T1000 (cell line): Measurements from ENCODE around the gene ATPAF1.
"Not testable (repeated sequence)": the region's sequence is repeated elsewhere in the genome, so short reads cannot be mapped to it uniquely, and the experiment has no call there.

ENCODE experiments used
- DNase-seq: peaks from one replicate; lab custom pipeline; 2025; ENCODE audit warnings: mixed read lengths; lab: John Stamatoyannopoulos, UW

The ATPAF1 gene

DNA sequence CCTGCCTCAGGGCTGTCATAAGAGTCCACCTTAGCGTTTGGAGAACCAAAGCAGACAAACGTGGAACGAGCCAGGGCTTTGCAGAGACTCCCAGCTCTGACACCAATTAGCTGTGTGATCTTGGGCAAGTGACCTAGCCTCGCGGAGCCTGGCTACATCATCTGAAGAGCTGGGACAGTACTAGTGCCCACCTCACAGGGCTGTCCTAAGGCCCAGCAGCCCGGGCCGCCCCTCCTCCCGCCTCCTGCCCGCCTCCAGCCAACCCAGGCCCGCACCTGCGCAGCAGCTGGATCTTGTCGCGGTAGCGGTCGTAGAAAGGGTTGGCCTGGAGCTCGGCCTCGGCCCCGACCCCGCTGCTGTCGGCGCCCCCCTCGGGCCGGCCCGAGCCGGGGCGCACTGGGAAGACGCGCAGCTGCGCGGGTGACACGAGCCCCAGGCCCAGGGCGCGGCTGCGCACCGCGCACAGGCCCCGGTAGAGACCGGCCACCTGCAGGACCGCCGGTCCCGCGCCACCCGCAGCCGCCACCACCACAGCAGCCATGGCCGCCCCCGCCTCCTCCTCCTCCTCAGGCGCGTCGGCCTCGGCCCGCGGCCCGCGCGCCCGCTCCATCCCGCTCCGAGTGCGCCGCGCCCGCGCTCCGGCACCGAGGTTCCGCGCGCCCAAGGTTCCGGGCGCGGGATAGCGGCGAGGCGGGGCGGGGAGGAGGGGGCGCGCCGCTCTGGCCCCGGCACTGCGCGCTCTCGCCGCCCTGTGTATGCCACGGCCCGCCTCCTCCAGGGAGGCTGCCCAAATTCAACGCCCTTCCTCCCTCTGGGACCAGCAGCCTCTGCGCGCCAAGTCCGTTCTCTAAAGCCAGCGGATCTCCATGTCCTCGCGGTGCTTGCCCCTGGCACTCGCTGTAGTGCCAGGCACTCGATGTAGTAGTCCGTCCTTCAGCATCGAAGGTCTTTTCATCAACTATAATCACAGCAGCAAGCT, at the start of gene ATPAF1:
Gene ATPAF1, minus strand, starts transcription at position 583 of the 979 bp plus-strand sequence. Its CDS starts 42 bp downstream, at position 541.
- DNase-seq = peak; percentile 33

GRCh38 chr1:46717654-46718053, 49.5 kb upstream of the ATPAF1 start:
- no peak for DNase-seq

- no peak for DNase-seq
These were observed 46.8 kb upstream of the ATPAF1 start for GRCh38 chr1:46714976-46715375.

DNA sequence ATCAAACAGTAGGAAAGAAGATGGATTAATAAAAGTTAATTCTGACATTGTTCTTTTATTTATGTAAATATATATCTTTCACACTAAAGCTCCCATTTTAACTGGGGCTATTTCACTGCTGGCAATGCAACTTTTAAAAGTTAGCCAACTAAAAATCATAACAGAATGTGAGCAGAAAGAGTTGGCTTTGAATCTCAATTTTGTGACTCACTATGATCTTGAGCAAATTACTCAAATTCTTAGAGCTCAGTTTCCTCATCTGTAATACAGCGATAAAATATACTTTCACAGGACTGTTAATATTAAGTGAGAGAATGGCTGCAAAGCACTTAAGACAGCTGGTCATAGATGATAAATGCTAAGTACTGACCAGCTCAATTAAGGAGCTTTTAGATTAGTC, 40.0 kb upstream of the ATPAF1 start:
- DNase-seq = no peak

- DNase-seq = no peak
These were observed 37.2 kb upstream of the ATPAF1 start for GRCh38 chr1:46705408-46705807.

- DNase-seq = no peak
These were observed 35.9 kb upstream of the ATPAF1 start for GRCh38 chr1:46703927-46704641.

GRCh38 chr1:46699666-46700065, 31.5 kb upstream of the ATPAF1 start:
- DNase-seq = no peak

DNA sequence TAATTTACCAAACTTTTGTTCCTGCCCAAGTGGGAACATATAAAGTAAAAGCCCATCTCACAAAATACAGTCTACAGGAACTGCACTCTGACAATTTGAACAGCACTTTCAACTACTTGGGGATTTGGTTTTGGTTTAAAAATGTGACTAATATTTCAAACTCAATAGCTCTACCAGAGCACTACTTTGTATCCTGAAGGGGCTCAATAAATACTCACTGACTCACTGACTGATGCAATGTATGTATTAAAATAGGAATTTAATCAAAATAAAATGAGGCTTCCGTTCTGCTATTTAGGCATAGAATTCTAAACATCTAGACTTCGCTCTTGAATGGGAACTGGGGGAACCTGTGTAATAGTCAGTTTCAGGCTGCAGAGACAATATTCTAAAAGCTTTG, 28.9 kb upstream of the ATPAF1 start:
- DNase-seq = no peak

DNA sequence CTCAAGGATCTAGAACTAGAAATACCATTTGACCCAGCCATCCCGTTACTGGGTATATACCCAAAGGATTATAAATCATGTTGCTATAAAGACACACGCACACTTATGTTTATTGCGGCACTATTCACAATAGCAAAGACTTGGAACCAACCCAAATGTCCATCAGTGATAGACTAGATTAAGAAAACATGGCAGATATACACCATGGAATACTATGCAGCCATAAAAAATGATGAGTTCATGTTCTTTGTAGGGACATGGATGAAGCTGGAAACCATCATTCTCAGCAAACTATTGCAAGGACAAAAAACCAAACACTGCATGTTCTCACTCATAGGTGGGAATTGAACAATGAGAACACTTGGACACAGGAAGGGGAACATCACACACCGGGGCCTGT, 26.5 kb upstream of the ATPAF1 start:
- not testable (repeated sequence) for DNase-seq

DNA sequence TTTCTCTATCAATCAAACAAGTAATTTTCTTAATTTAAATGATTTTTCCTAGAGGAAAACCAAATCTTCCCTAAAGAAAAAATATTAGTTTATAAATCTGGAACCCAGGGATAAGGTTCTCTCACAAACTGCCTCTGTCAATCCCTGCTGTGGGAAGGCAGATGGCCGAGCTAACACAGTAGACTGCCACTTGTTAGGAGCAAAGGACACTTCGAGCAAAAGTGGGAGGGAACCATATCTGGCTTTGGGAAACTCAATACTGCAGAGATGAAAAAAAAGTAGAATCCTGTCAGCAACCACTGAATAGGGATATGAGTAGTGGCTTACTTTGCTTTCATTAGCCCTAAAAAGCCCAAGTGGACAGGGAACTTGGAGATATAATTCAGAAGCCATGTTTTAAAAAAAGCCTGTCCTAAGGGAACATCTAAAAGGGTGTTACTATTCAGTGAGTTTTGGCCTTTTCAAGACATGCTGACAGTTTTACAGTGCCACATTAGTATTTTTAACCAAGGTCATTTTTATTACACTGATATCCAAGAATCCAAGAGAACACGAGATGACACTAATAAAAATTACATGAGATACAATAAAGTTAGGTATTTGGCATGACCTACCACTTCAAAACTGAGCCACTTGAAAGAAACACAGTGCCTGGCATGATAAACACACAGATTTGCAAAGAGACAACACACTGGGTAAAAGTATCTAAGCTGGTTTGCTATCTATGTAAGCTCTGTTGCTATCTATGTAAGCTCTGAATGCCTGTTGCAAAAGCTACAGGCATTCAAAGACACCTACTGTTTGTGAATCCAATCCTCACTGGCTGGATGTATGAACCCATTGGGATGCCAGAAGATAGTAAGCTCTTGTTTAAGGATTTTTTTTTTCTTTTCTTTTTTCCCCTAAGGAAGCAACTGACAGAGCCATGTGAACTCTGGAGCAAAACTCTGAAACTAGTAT, 24.9 kb upstream of the ATPAF1 start:
- no peak for DNase-seq

DNA sequence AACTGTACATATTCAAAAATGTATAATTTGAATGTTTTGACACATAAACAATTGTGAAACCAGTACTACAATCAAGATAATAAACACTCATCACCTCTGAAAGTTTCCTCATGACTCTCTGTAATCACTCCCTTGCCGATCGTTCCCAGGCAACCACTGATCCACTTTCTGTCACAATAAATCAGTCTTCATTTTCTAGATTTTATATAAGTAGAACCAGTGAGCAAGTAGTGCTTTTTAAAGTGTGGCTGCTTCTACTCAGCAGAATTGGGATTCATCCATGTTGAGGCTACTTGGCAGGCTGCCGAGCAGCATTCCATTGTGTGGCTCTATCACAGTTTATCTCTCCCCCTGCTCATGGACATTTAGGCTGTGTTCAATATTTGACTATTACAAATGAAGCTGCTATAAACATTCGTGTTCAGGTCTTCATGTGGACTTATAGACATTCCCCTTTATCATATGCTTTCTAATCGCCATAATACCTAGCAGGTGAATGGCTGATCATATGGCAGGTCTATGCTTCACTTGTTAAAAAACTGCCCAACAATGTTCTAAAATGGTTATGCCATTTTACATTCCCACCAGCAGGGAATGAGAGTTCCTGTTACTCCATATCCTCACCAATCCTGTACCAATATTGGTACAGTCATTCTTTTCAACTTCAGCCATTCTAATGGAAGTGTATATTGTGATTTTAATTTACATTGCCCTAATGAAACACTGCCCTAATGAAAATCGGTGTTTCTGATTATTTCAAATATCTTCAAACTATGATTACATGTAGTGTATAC, 24.0 kb upstream of the ATPAF1 start:
- no peak for DNase-seq

GRCh38 chr1:46690931-46691421, 22.8 kb upstream of the ATPAF1 start:
- DNase-seq = no peak

DNA sequence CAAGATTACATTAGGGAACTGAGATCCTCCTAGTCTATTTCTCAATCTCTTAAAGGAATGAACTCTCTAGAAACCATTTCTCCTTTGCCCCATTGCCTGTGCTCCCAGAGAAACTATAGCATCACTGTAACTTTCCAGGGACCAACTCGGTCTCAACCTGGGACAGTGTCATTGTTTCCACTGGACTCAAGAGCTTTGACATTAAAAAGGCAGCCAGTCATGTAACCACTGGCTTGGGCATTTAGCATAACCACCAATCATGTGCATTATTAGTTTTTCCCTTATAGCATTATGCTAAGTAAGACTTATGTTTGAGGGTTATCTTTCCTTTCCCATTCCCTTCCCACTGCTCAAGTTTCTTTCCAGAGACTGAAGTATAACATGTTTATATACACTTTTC, 21.7 kb upstream of the ATPAF1 start:
- no peak for DNase-seq

DNA sequence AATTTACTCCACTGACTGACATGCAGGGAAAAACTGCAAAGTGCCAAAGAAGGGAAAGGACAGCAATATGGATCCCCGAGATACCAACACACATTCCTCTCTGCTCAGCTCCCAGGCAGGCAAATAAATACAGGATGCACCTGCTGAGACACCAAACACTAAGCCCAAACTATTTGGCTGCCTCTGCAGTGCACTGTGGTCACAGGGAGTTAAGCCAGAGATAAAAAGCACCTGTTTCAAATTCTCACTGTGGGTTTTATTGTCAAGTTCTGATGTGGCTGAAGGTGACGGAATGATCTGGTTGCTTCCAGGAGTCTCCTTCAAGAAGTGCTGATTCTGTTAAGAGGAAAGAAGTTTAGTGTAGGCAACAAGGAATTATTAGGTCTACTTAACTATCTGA, 21.2 kb upstream of the ATPAF1 start:
- DNase-seq = no peak

- no peak for DNase-seq
These were observed 19.9 kb upstream of the ATPAF1 start for GRCh38 chr1:46687921-46688509.

- no peak for DNase-seq
These were observed 19.0 kb upstream of the ATPAF1 start for GRCh38 chr1:46687093-46687659.

DNA sequence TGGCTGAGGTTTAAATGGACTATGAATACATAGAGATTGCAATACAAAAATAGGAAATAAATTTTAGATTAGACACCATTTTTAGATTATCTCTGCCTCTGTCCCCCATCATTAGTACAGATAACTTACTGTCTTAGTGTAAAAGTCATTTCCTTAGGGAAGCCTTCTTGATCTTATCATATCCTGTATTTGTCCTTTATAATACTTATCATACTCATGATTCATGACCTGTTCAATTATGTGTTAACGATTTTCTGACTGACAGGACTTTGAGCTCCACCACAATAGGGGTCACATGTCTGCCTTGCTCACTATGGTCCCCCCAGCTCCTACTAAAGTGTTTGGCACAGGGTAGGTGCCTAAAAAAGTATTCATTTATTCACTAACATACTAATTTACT, 18.1 kb upstream of the ATPAF1 start:
- no peak for DNase-seq

GRCh38 chr1:46684670-46685069, 16.5 kb upstream of the ATPAF1 start:
- no peak for DNase-seq

DNA sequence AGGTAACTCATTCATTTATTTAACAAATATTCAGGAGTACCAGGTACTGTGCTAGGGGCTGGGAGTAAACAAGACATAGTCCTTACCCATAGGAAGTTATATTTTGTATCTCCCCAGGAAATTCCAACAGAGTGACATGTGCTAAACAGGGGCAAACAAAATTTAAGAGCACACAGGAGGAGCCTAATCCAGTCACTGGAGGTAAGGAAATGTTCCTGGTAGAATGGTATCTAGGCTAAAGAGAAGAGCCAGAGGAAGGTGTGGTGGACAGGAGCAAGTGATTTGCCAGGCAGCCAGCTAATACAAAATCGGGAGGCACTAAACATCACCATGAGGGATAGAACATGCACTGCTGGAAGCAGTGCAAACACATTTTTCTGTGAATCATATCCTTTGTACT, 13.9 kb upstream of the ATPAF1 start:
- DNase-seq = no peak
